ENCODE results near the gene PHYH.
"Not testable (repeated sequence)": the region's sequence is repeated elsewhere in the genome, so short reads cannot be mapped to it uniquely, and the experiment has no call there.

The PHYH gene

GRCh38 chr10:13241613-13242012, 58.3 kb downstream of the PHYH start:
- no peak for DNase-seq (ENCODE audit: extremely low read depth, low read depth)
- no peak for TF ChIP-seq CTCF (IDR thresholded peaks at IDR 0.05; ENCODE audit: low read depth, low read length, missing control alignments)
- no peak overlapping the region for H3K4me3 ChIP-seq (replicated peaks; ENCODE audit: low read depth, low read length)

GRCh38 chr10:13239923-13240322, 59.9 kb downstream of the PHYH start:
- no peak for DNase-seq (ENCODE audit: extremely low read depth, low read depth)
- no peak for TF ChIP-seq CTCF (IDR thresholded peaks at IDR 0.05; ENCODE audit: low read depth, low read length, missing control alignments)
- H3K4me3 ChIP-seq (replicated peaks; ENCODE audit: low read depth, low read length): no peak overlapping the region

GRCh38 chr10:13238271-13239077, 61.4 kb downstream of the PHYH start:
- H3K4me3 ChIP-seq (replicated peaks; ENCODE audit: low read depth, low read length): no peak overlapping the region
- DNase-seq (ENCODE audit: extremely low read depth, low read depth): no peak
- TF ChIP-seq CTCF (IDR thresholded peaks at IDR 0.05; ENCODE audit: low read depth, low read length, missing control alignments): no peak

- H3K4me3 ChIP-seq (replicated peaks; ENCODE audit: low read depth, low read length): no peak overlapping the region
- TF ChIP-seq CTCF (IDR thresholded peaks at IDR 0.05; ENCODE audit: low read depth, low read length, missing control alignments): no peak
- DNase-seq (ENCODE audit: extremely low read depth, low read depth): no peak
Observed at GRCh38 chr10:13236638-13237037, 63.2 kb downstream of the PHYH start.

- H3K4me3 ChIP-seq (replicated peaks; ENCODE audit: low read depth, low read length); DNase-seq (ENCODE audit: extremely low read depth, low read depth): not testable (repeated sequence)
Observed at GRCh38 chr10:13234736-13235135, 65.1 kb downstream of the PHYH start.

GRCh38 chr10:13234172-13234571, 65.7 kb downstream of the PHYH start, which contains the start of gene UCMA:
UCMA (minus strand) TSS chr10:13234374; CDS start chr10:13234258, 116 bp downstream.
- H3K4me3 ChIP-seq (replicated peaks; ENCODE audit: low read depth, low read length): no peak within 1 kb of the TSS
- DNase-seq (ENCODE audit: extremely low read depth, low read depth): no peak
- TF ChIP-seq CTCF (IDR thresholded peaks at IDR 0.05; ENCODE audit: low read depth, low read length, missing control alignments): no peak

GRCh38 chr10:13233358-13233757, 66.5 kb downstream of the PHYH start:
- no peak for DNase-seq (ENCODE audit: extremely low read depth, low read depth)
- TF ChIP-seq CTCF (IDR thresholded peaks at IDR 0.05; ENCODE audit: low read depth, low read length, missing control alignments): no peak
- no peak overlapping the region for H3K4me3 ChIP-seq (replicated peaks; ENCODE audit: low read depth, low read length)

Measured in HFF-Myc (cell line).